K562 (cell line): ENCODE data around the gene HIPK2. TPM values are rescaled to one million over a fixed set of nuclear protein-coding genes. Genes with fewer than 3 reads are reported as not detected.

ENCODE experiments used
- ARNT ChIP-seq, 2 experiments: fragments of 450-650 bp; IDR thresholded peaks; 2 replicates each; pipeline ENCODE4 v1.6.1; 2016; ENCODE audit warnings: mild to moderate bottlenecking in 1 of 2
- CHD4 ChIP-seq: fragments of 200-600 bp; sonication (generic); IDR thresholded peaks from 3 replicates; pipeline ENCODE4 v1.6.1; 2012; ENCODE audit warnings: low read depth, mild to moderate bottlenecking, mixed read lengths, low read length, inconsistent platforms; ENCODE audit not compliant: insufficient read depth, insufficient replicate concordance, poor library complexity, severe bottlenecking
- CXXC5 ChIP-seq: fragments of 250-450 bp; sonication (Bioruptor Pico); IDR thresholded peaks from 2 replicates; pipeline ENCODE4 v1.8.0; 2022; ENCODE audit warnings: inconsistent platforms, mild to moderate bottlenecking, moderate library complexity
- ESRRB ChIP-seq: fragments of 250-450 bp; sonication (Bioruptor Pico); IDR thresholded peaks from 2 replicates; pipeline ENCODE4 v1.5.0; 2020; ENCODE audit warnings: mild to moderate bottlenecking, moderate library complexity, borderline replicate concordance
- FOXJ3 ChIP-seq: sonication (generic); formaldehyde crosslinking; IDR thresholded peaks from 2 replicates; pipeline ENCODE4 v1.4.0; 2020; ENCODE audit warnings: mild to moderate bottlenecking, missing genetic modification reagents
- GATAD2A ChIP-seq: fragments of 450-650 bp; IDR thresholded peaks from 2 replicates; pipeline ENCODE4 v1.6.1; 2017
- HMGN3 ChIP-seq: IDR thresholded peaks from 2 replicates; pipeline ENCODE4 v1.6.1; 2011; ENCODE audit warnings: borderline replicate concordance, low read depth, mild to moderate bottlenecking, mixed read lengths, low read length; ENCODE audit not compliant: insufficient read length; ENCODE audit errors: extremely low read depth
- MAFG ChIP-seq: fragments of 450-650 bp; conservative IDR thresholded peaks from 2 replicates; pipeline ENCODE4 v1.6.1; 2016; ENCODE audit warnings: missing genetic modification characterization, missing compliant biosample characterization
- NCOR1 ChIP-seq: fragments of 450-650 bp; IDR thresholded peaks from 2 replicates; pipeline ENCODE4 v1.6.1; 2016; ENCODE audit warnings: mild to moderate bottlenecking, moderate library complexity
- POLR2B ChIP-seq: fragments of 450-650 bp; IDR thresholded peaks from 2 replicates; pipeline ENCODE4 v1.6.1; 2018; ENCODE audit warnings: low read depth; ENCODE audit not compliant: partially characterized antibody
- POLR2H ChIP-seq: IDR thresholded peaks from 2 replicates; pipeline ENCODE4 v1.6.1; 2016; ENCODE audit warnings: missing genetic modification characterization, low read depth, mild to moderate bottlenecking, control low read depth, missing compliant biosample characterization, moderate library complexity
- RBM39 ChIP-seq: fragments of 200-400 bp; formaldehyde crosslinking; optimal IDR thresholded peaks from 2 replicates; pipeline ENCODE3; 2018; ENCODE audit warnings: low read depth, low read length
- SMARCE1 ChIP-seq: fragments of 450-650 bp; IDR thresholded peaks from 2 replicates; pipeline ENCODE4 v1.7.1; 2016; ENCODE audit warnings: mild to moderate bottlenecking
- THRAP3 ChIP-seq: fragments of 450-650 bp; IDR thresholded peaks from 2 replicates; pipeline ENCODE4 v1.6.1; 2016; ENCODE audit warnings: mild to moderate bottlenecking, inconsistent platforms, borderline replicate concordance
- ZFP36 ChIP-seq: fragments of 150-350 bp; IDR thresholded peaks from 2 replicates; pipeline ENCODE4 v1.6.1; 2018; ENCODE audit warnings: low read length, low read depth; ENCODE audit not compliant: partially characterized antibody
- polyA plus RNA-seq, 8 experiments: library from polyadenylated mRNA; depleted of rRNA in 4 of 8; stranded (reverse) in 5 of 8; unstranded in 3 of 8; fragments of >200 nt; fragmentation: Nextera tagmentation in 2 of 8; fragmentation: Illumina TruSeq in 1 of 8; extraction: Ambion mirVana in 2 of 8; extraction: Trizol in 1 of 8; gene quantifications; 2 replicates each; pipeline versions ENCODE4 v1.2.1 to v1.2.3, GENCODE V29; 2011 to 2014; ENCODE audit warnings: inconsistent platforms in 1 of 8, missing spikeins in 1 of 8
- total RNA-seq, 7 experiments: library from RNA; depleted of rRNA in 6 of 7; stranded (reverse); fragments of >200 nt in 6 of 7; fragmentation: Illumina TruSeq in 2 of 7; extraction: Trizol in 2 of 7; gene quantifications; 2 replicates each; pipeline versions ENCODE4 v1.2.1 to v1.2.3, GENCODE V29; 2011 to 2021; ENCODE audit warnings: low replicate concordance in 1 of 7
- TF ChIP-seq, protein P1 (sequence below), 3 experiments: fragments of 200-800 bp in 1 of 3; sonication (Bioruptor generic) in 1 of 3; sonication (generic) in 1 of 3; formaldehyde crosslinking in 1 of 3; IDR thresholded peaks; 2 replicates each; pipeline versions ENCODE4 v1.6.1 to v1.8.0; 2016 to 2022; ENCODE audit warnings: mild to moderate bottlenecking in 2 of 3, missing compliant biosample characterization in 2 of 3, missing genetic modification characterization in 2 of 3, missing genetic modification reagents in 1 of 3
- TF ChIP-seq, protein P2 (sequence below): fragments of 450-650 bp; IDR thresholded peaks from 2 replicates; pipeline ENCODE4 v1.6.1; 2017; ENCODE audit warnings: antibody characterized with exemption, mild to moderate bottlenecking

HIPK2 gene
- total and polyA plus RNA-seq, 9 of the 15 experiments (the other 6 are each of a cell fraction or from before 2014, with no cell fraction given), result 0.69 to 19.8 (median 5.1) TPM

DNA sequence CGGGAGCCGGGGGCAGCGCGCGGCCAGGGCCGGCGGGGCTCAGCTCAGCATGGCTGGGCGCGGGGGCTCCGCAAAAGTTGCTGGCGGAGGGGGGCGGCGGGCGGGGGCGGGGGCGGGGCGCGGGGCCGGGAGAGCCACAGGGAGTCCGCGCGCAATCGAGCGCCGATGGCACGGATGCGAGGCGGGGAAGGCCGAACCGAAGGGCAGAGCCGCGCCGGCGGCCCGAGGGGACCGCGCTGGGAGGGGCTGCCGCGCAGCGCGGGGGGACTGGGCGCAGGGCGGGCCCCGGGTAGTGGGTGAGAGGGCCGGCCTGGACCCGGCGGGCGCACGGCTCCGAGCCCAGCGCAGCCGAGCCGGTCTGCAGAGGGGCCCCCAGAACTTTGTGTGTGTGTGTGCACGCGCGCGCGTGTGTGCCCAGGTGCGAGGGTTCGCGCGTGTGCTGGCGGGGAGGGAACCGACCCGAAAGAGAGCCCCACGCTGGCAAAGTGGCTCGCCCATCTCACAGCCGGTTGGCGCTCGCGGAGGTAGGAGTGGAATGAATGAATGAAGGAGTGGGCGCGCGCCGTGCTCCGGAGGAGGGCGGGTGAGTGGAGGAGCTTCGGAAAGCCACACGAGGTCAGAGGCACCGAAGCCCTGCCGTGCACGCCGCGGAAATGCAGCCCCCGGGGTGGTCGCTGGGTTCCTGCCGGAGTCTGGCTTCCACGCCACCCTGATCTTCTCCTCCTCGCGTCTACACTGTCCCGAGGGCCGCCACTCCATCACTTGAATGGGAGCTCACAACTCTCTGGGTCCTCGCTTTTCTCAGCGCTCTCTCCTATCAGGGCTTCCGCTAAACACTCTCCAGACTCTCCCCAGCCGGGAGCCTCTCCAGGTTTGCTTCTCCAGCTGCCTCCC lies at the start of gene HIPK2 (continued):
- no peak for TF ChIP-seq CHD4
- TF ChIP-seq, protein P1, sequence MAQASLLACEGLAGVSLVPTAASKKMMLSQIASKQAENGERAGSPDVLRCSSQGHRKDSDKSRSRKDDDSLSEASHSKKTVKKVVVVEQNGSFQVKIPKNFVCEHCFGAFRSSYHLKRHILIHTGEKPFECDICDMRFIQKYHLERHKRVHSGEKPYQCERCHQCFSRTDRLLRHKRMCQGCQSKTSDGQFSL (CRISPR knock-in tag; IDR thresholded peaks at IDR 0.05), result peak; percentile 74
- TF ChIP-seq, protein P1 (tag; IDR thresholded peaks at IDR 0.05), result no peak
- TF ChIP-seq MAFG (tag), result no peak
- TF ChIP-seq ARNT (IDR thresholded peaks at IDR 0.05), result no peak
- TF ChIP-seq RBM39, result no peak
- peak; percentile 89 for TF ChIP-seq CXXC5 (CRISPR knock-in tag)
- TF ChIP-seq THRAP3, result no peak
- TF ChIP-seq NCOR1, result no peak
- no peak for TF ChIP-seq ESRRB (CRISPR knock-in tag)
- no peak for TF ChIP-seq ZFP36
- TF ChIP-seq SMARCE1, result peak; percentile 42; the same call in 1 of the 2 replicates
- TF ChIP-seq, protein P2, sequence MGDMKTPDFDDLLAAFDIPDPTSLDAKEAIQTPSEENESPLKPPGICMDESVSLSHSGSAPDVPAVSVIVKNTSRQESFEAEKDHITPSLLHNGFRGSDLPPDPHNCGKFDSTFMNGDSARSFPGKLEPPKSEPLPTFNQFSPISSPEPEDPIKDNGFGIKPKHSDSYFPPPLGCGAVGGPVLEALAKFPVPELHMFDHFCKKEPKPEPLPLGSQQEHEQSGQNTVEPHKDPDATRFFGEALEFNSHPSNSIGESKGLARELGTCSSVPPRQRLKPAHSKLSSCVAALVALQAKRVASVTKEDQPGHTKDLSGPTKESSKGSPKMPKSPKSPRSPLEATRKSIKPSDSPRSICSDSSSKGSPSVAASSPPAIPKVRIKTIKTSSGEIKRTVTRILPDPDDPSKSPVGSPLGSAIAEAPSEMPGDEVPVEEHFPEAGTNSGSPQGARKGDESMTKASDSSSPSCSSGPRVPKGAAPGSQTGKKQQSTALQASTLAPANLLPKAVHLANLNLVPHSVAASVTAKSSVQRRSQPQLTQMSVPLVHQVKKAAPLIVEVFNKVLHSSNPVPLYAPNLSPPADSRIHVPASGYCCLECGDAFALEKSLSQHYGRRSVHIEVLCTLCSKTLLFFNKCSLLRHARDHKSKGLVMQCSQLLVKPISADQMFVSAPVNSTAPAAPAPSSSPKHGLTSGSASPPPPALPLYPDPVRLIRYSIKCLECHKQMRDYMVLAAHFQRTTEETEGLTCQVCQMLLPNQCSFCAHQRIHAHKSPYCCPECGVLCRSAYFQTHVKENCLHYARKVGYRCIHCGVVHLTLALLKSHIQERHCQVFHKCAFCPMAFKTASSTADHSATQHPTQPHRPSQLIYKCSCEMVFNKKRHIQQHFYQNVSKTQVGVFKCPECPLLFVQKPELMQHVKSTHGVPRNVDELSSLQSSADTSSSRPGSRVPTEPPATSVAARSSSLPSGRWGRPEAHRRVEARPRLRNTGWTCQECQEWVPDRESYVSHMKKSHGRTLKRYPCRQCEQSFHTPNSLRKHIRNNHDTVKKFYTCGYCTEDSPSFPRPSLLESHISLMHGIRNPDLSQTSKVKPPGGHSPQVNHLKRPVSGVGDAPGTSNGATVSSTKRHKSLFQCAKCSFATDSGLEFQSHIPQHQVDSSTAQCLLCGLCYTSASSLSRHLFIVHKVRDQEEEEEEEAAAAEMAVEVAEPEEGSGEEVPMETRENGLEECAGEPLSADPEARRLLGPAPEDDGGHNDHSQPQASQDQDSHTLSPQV, result peak; percentile 80
- no peak for TF ChIP-seq FOXJ3 (CRISPR knock-in tag)
- TF ChIP-seq POLR2H (tag), result no peak
- TF ChIP-seq POLR2B, result no peak
- peak; percentile 83 for TF ChIP-seq HMGN3
- TF ChIP-seq GATAD2A, result peak; percentile 73; the same call in 1 of the 2 replicates
